ENCODE measurements around the gene PI4KA.

The PI4KA gene

GRCh38 chr22:20783844-20784723 lies 74.5 kb downstream of the PI4KA start:
- H3K4me3 ChIP-seq (ENCODE audit: low read length): no peak overlapping the region
- no peaks in the 10 kb centered on the region for H3K36me3 ChIP-seq (ENCODE audit: control insufficient read depth, low read depth, low read length)
- no peaks in the 10 kb centered on the region for H3K9me3 ChIP-seq (ENCODE audit: control insufficient read depth, low read depth, low read length)
- no peaks in the 10 kb centered on the region for H3K27me3 ChIP-seq (ENCODE audit: control insufficient read depth, insufficient read depth, low read length)
- H3K4me1 ChIP-seq (ENCODE audit: control insufficient read depth, low read depth, low read length): peaks cover 9% of the 10 kb centered on the region
- no peak overlapping the region for H3K27ac ChIP-seq (ENCODE audit: low read length)
- H3K9ac ChIP-seq (ENCODE audit: low read length): no peak overlapping the region

- Histone ChIP-seq H3K27ac (ENCODE audit: low read length) (no peak overlapping the region), H3K4me3 (ENCODE audit: low read length) (no peak overlapping the region), H3K9ac (ENCODE audit: low read length) (no peak overlapping the region), H3K4me1 (ENCODE audit: control insufficient read depth, low read depth, low read length) (peaks cover 9% of the 10 kb centered on the region), H3K9me3 (ENCODE audit: control insufficient read depth, low read depth, low read length) (no peaks in the 10 kb centered on the region), H3K27me3 (ENCODE audit: control insufficient read depth, insufficient read depth, low read length) (no peaks in the 10 kb centered on the region), H3K36me3 (ENCODE audit: control insufficient read depth, low read depth, low read length) (no peaks in the 10 kb centered on the region)
These were observed 75.3 kb downstream of the PI4KA start for GRCh38 chr22:20783300-20783673.

GRCh38 chr22:20782596-20783299 lies 75.9 kb downstream of the PI4KA start:
- H3K9ac ChIP-seq (ENCODE audit: low read length): no peak overlapping the region
- H3K27me3 ChIP-seq (ENCODE audit: control insufficient read depth, insufficient read depth, low read length): no peaks in the 10 kb centered on the region
- no peaks in the 10 kb centered on the region for H3K36me3 ChIP-seq (ENCODE audit: control insufficient read depth, low read depth, low read length)
- H3K27ac ChIP-seq (ENCODE audit: low read length): no peak overlapping the region
- H3K9me3 ChIP-seq (ENCODE audit: control insufficient read depth, low read depth, low read length): no peaks in the 10 kb centered on the region
- H3K4me1 ChIP-seq (ENCODE audit: control insufficient read depth, low read depth, low read length): peaks cover 9% of the 10 kb centered on the region
- H3K4me3 ChIP-seq (ENCODE audit: low read length): no peak overlapping the region

- Histone ChIP-seq H3K36me3 (ENCODE audit: control insufficient read depth, low read depth, low read length) (no peaks in the 10 kb centered on the region), H3K27ac (ENCODE audit: low read length) (no peak overlapping the region), H3K9ac (ENCODE audit: low read length) (no peak overlapping the region), H3K4me3 (ENCODE audit: low read length) (no peak overlapping the region), H3K27me3 (ENCODE audit: control insufficient read depth, insufficient read depth, low read length) (no peaks in the 10 kb centered on the region), H3K4me1 (ENCODE audit: control insufficient read depth, low read depth, low read length) (peaks cover 9% of the 10 kb centered on the region), H3K9me3 (ENCODE audit: control insufficient read depth, low read depth, low read length) (no peaks in the 10 kb centered on the region)
These were observed 76.5 kb downstream of the PI4KA start for GRCh38 chr22:20782083-20782482.

GRCh38 chr22:20781272-20781990 lies 77.2 kb downstream of the PI4KA start:
- H3K36me3 ChIP-seq (ENCODE audit: control insufficient read depth, low read depth, low read length): no peaks in the 10 kb centered on the region
- no peak overlapping the region for H3K9ac ChIP-seq (ENCODE audit: low read length)

GRCh38 chr22:20779818-20780158 lies 78.8 kb downstream of the PI4KA start:
- no peaks in the 10 kb centered on the region for H3K27me3 ChIP-seq (ENCODE audit: control insufficient read depth, insufficient read depth, low read length)
- no peaks in the 10 kb centered on the region for H3K9me3 ChIP-seq (ENCODE audit: control insufficient read depth, low read depth, low read length)
- peaks cover 9% of the 10 kb centered on the region for H3K4me1 ChIP-seq (ENCODE audit: control insufficient read depth, low read depth, low read length)
- H3K36me3 ChIP-seq (ENCODE audit: control insufficient read depth, low read depth, low read length): no peaks in the 10 kb centered on the region
- no peak overlapping the region for H3K9ac ChIP-seq (ENCODE audit: low read length)
- H3K4me3 ChIP-seq (ENCODE audit: low read length): no peak overlapping the region
- H3K27ac ChIP-seq (ENCODE audit: low read length): no peak overlapping the region

More at GRCh38 chr22:20781272-20781990, 77.2 kb downstream of the PI4KA start:
- no peak overlapping the region for H3K27ac ChIP-seq (ENCODE audit: low read length)
- no peaks in the 10 kb centered on the region for H3K27me3 ChIP-seq (ENCODE audit: control insufficient read depth, insufficient read depth, low read length)
- peaks cover 9% of the 10 kb centered on the region for H3K4me1 ChIP-seq (ENCODE audit: control insufficient read depth, low read depth, low read length)
- H3K4me3 ChIP-seq (ENCODE audit: low read length): no peak overlapping the region
- H3K9me3 ChIP-seq (ENCODE audit: control insufficient read depth, low read depth, low read length): no peaks in the 10 kb centered on the region

GRCh38 chr22:20779014-20779817 lies 79.4 kb downstream of the PI4KA start:
- no peaks in the 10 kb centered on the region for H3K27me3 ChIP-seq (ENCODE audit: control insufficient read depth, insufficient read depth, low read length)
- H3K27ac ChIP-seq (ENCODE audit: low read length): no peak overlapping the region
- H3K9ac ChIP-seq (ENCODE audit: low read length): no peak overlapping the region
- no peaks in the 10 kb centered on the region for H3K36me3 ChIP-seq (ENCODE audit: control insufficient read depth, low read depth, low read length)
- no peak overlapping the region for H3K4me3 ChIP-seq (ENCODE audit: low read length)
- H3K9me3 ChIP-seq (ENCODE audit: control insufficient read depth, low read depth, low read length): no peaks in the 10 kb centered on the region
- H3K4me1 ChIP-seq (ENCODE audit: control insufficient read depth, low read depth, low read length): peaks cover 7% of the 10 kb centered on the region

GRCh38 chr22:20777420-20778177 lies 81.0 kb downstream of the PI4KA start:
- Histone ChIP-seq H3K4me1 (ENCODE audit: control insufficient read depth, low read depth, low read length) (no peaks in the 10 kb centered on the region), H3K36me3 (ENCODE audit: control insufficient read depth, low read depth, low read length) (no peaks in the 10 kb centered on the region), H3K9ac (ENCODE audit: low read length) (no peak overlapping the region), H3K27ac (ENCODE audit: low read length) (no peak overlapping the region), H3K9me3 (ENCODE audit: control insufficient read depth, low read depth, low read length) (no peaks in the 10 kb centered on the region), H3K4me3 (ENCODE audit: low read length) (no peak overlapping the region), H3K27me3 (ENCODE audit: control insufficient read depth, insufficient read depth, low read length) (no peaks in the 10 kb centered on the region)

- H3K9me3 ChIP-seq (ENCODE audit: control insufficient read depth, low read depth, low read length): no peaks in the 10 kb centered on the region
- H3K36me3 ChIP-seq (ENCODE audit: control insufficient read depth, low read depth, low read length): no peaks in the 10 kb centered on the region
- H3K4me3 ChIP-seq (ENCODE audit: low read length): no peak overlapping the region
- H3K27me3 ChIP-seq (ENCODE audit: control insufficient read depth, insufficient read depth, low read length): no peaks in the 10 kb centered on the region
- no peak overlapping the region for H3K27ac ChIP-seq (ENCODE audit: low read length)
- no peaks in the 10 kb centered on the region for H3K4me1 ChIP-seq (ENCODE audit: control insufficient read depth, low read depth, low read length)
- H3K9ac ChIP-seq (ENCODE audit: low read length): no peak overlapping the region
These were observed 81.8 kb downstream of the PI4KA start for GRCh38 chr22:20776624-20777405.

- no peaks in the 10 kb centered on the region for H3K36me3 ChIP-seq (ENCODE audit: control insufficient read depth, low read depth, low read length)
These were observed 83.2 kb downstream of the PI4KA start for GRCh38 chr22:20775342-20775895.

More at GRCh38 chr22:20775342-20775895, 83.2 kb downstream of the PI4KA start:
- H3K9me3 ChIP-seq (ENCODE audit: control insufficient read depth, low read depth, low read length): no peaks in the 10 kb centered on the region
- no peak overlapping the region for H3K4me3 ChIP-seq (ENCODE audit: low read length)
- H3K4me1 ChIP-seq (ENCODE audit: control insufficient read depth, low read depth, low read length): no peaks in the 10 kb centered on the region
- H3K27ac ChIP-seq (ENCODE audit: low read length): no peak overlapping the region
- H3K9ac ChIP-seq (ENCODE audit: low read length): no peak overlapping the region
- H3K27me3 ChIP-seq (ENCODE audit: control insufficient read depth, insufficient read depth, low read length): no peaks in the 10 kb centered on the region

Data from iPS-18a (cell line).